Measurements from ENCODE around the gene TMEM164.

Gene TMEM164

DNA sequence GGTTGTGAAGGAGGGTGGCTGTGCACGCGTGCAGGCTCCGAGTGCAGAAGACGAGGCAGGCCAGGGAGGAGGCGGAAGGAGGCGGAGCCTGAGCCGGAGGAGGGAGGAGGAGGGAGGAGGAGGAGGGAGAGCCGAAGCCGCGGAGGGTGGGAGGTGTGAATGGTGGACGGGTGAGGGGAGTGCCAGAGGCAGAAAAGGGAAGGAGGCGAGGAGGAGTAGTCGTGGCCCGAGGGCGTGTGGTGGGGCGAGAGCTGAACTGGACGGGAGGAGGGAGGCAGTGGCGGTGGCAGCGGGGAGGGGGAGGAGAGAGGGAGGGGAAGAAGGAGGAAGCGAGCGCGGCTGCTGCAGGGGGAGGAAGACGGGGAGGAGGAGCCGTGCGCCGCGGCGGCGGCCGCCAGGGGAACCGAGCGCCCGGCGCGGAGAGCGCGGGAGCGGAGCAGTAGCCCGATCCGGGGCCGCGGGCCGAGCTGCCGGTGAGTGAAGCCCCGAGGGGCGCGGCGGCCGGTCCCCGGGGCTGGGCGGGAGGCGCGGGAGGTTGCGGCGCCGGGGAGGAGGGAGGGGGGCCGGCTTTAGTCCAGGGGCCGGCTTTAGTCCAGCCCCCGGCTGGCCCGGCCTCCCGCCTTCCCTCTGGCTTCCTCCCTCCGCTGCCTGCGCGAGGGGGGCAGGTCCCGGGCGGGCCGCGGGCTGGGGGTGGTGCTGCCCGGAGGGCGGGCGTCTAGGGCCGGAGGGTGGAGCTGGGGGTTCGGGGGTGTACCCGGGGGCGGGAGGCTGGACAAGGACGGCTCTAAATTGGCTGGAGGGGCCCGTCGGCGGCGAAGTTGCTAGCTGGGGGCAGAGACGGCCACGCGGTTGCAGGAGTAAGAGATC lies at the start of gene TMEM164:
TSS of gene TMEM164 (plus strand) at position 815 of the 867 bp plus-strand sequence. CDS start 661 bp downstream, outside the sequence.
- H3K4me3 ChIP-seq, result peak within 1 kb of the TSS; percentile 75
- peak within 1 kb of the TSS; percentile 76 to 96 for H3K27ac ChIP-seq
- peak; percentile 89 for DNase-seq (ENCODE audit: low spot score)
- TF ChIP-seq, protein P1, sequence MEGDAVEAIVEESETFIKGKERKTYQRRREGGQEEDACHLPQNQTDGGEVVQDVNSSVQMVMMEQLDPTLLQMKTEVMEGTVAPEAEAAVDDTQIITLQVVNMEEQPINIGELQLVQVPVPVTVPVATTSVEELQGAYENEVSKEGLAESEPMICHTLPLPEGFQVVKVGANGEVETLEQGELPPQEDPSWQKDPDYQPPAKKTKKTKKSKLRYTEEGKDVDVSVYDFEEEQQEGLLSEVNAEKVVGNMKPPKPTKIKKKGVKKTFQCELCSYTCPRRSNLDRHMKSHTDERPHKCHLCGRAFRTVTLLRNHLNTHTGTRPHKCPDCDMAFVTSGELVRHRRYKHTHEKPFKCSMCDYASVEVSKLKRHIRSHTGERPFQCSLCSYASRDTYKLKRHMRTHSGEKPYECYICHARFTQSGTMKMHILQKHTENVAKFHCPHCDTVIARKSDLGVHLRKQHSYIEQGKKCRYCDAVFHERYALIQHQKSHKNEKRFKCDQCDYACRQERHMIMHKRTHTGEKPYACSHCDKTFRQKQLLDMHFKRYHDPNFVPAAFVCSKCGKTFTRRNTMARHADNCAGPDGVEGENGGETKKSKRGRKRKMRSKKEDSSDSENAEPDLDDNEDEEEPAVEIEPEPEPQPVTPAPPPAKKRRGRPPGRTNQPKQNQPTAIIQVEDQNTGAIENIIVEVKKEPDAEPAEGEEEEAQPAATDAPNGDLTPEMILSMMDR (IDR thresholded peaks at IDR 0.05), result no peak

DNA sequence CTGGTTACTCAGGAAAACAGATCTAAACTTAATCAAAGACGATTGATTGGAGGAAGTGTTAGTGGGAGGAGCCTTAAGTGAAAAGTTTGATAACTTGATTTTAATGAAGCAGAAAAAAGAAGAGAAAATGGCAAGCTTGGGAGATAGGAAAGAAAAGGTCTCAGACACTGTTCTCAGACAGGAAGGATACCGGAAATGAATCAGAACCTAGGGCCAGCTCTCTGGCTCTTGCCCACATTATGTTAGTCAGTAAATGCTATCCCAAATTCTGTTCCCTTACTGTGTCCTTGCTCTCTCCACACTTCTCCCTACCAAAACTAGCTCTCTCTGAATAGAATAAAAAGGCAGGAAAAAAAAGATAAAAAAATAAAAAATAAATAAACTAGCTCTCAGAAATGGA lies 48.6 kb upstream of the TMEM164 start:
- Histone ChIP-seq H3K4me3 (no peak overlapping the region), H3K27ac (peak overlapping the region in 1 of 2 donors; percentile 20)
- DNase-seq (ENCODE audit: low spot score), result no peak
- TF ChIP-seq, protein P1 (IDR thresholded peaks at IDR 0.05), result no peak

GRCh38 chrX:109954955-109955354 lies 48.0 kb upstream of the TMEM164 start:
- TF ChIP-seq, protein P1 (IDR thresholded peaks at IDR 0.05), result no peak
- no peak overlapping the region for H3K4me3 ChIP-seq
- H3K27ac ChIP-seq, result no peak overlapping the region
- no peak for DNase-seq (ENCODE audit: low spot score)

DNA sequence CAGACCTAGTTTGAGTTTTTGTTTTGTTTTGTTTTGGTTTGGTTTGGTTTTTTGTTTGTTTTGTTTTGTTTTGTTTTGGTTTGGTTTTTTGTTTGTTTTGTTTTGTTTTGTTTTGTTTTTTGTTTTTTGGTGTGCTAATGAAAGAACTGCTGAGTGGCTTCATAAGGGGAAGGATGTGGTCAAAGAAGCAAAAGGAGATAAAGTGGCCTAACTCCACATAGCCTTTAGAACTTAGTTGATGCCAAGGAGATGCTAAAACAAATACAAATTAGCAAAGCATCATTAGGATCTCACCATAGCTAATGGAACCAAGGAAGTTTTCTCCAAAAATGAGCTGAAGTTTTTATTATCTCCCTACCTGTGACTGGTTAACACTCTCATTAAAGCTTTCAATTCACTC lies 44.6 kb upstream of the TMEM164 start:
- no peak for DNase-seq (ENCODE audit: low spot score)
- no peak overlapping the region for H3K27ac ChIP-seq
- TF ChIP-seq, protein P1 (IDR thresholded peaks at IDR 0.05), result no peak
- H3K4me3 ChIP-seq, result no peak overlapping the region

DNA sequence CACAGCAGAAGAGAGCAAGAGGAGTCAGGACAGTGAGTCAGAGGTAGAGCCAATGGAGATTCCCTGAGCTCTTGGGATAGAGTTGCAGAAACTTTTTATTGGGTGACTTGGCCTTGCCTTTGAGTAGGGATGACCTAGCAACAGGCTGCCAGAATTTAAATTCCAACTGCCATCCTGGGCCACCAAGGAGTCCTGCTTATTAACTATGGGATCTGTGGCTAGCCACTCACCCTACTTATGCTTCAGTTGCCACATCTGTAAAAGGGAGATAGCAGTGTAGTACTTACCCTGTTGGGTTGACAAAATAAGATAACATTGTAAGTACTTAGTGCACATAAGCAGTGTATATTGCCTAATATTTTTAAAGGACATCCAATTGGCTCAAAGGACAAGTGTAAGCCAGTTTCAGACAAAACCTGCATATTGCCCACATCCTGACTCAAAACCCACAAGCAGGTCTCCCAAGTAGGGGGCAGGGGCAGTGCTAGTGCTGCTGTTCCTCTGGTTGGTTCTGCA lies 43.5 kb upstream of the TMEM164 start:
- TF ChIP-seq, protein P1 (IDR thresholded peaks at IDR 0.05), result no peak
- no peak for DNase-seq (ENCODE audit: low spot score)
- Histone ChIP-seq H3K4me3 (no peak overlapping the region), H3K27ac (no peak overlapping the region)

DNA sequence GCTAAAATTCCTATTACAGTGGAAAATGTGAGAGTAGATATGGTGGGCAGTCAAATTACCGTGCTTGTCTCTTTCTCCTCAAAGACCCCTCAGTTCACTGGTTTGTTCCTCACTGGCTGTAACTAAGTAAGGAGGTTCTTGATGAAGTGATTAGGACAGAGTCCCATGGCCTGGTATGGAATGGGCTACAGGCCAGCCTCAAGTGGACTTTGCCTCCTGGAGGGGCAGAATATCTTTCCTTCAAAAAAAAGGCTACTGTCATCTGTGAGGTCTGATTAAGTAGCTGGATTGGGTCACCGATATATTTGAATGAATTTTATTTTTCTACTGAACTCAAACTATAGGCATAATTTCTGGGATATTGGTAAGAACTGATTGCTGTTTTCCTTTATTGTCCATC lies 38.5 kb upstream of the TMEM164 start:
- Histone ChIP-seq H3K4me3 (no peak overlapping the region), H3K27ac (no peak overlapping the region)
- TF ChIP-seq, protein P1 (IDR thresholded peaks at IDR 0.05), result no peak
- DNase-seq (ENCODE audit: low spot score), result no peak

- TF ChIP-seq, protein P1 (IDR thresholded peaks at IDR 0.05), result no peak
- Histone ChIP-seq H3K4me3 (no peak overlapping the region), H3K27ac (no peak overlapping the region)
- DNase-seq (ENCODE audit: low spot score), result no peak
Measured at GRCh38 chrX:109966246-109966645, 36.7 kb upstream of the TMEM164 start.

All from coronary artery (tissue), 2 donors.